HepG2 (cell line): ENCODE data around the gene CARS1. TPM values are rescaled to one million over a fixed set of nuclear protein-coding genes. Genes with fewer than 3 reads are reported as not detected.

ENCODE experiments used
- ATAC-seq: fragments of 200-7000 bp; cut with Tn5 transposase; 3 replicates; pipeline ENCODE4 v1.9.1; 2020; ENCODE audit warnings: mild to moderate bottlenecking, moderate library complexity
- BruUV-seq: library from RNA; stranded (reverse); fragments of 400-500 nt; replicated peaks from 2 replicates; lab custom pipeline; 2021; lab: Mats Ljungman, UMichigan
- CTCF ChIA-PET: fragments of 300-600 bp; formaldehyde crosslinking; extraction: SDS; loops from one replicate; lab custom pipeline; 2021; ENCODE audit warnings: low total read pairs, inconsistent platforms, low intra/inter-chr PET ratio; lab: Yijun Ruan, JAX
- POLR2A ChIA-PET: fragments of 350-600 bp; sonication (Branson Sonifier 250); formaldehyde crosslinking; loops from one replicate; lab custom pipeline; 2020; ENCODE audit warnings: antibody characterized with exemption, inconsistent platforms; lab: Yijun Ruan, JAX
- DNase-seq: peaks from one replicate; pipeline ENCODE4 v3.0.0-alpha.2; 2015; ENCODE audit warnings: low spot score
- FAIRE-seq: peaks from 3 replicates; lab custom pipeline; 2011; peaks lifted over from hg19 to GRCh38; lab: Jason Lieb, UNC
- H2AFZ ChIP-seq: one replicate; pipeline ENCODE4 v1.6.1; 2011; ENCODE audit warnings: low read length, inconsistent platforms
- H3K27ac ChIP-seq: fragments of 300-600 bp; 3 replicates; pipeline ENCODE4 v1.8.0; 2011; ENCODE audit warnings: mixed run types, mild to moderate bottlenecking, mixed read lengths, low read length, inconsistent platforms; ENCODE audit not compliant: insufficient read depth; ENCODE audit errors: extremely low read length
- H3K27me3 ChIP-seq, 2 experiments: fragments of 200-600 bp in 1 of 2; 2 replicates in 1 of 2; 3 replicates in 1 of 2; pipeline versions ENCODE4 v1.6.0 to v1.8.0; 2011; ENCODE audit warnings: low read length in 2 of 2, mild to moderate bottlenecking in 2 of 2, moderate library complexity in 2 of 2, inconsistent platforms in 1 of 2; ENCODE audit not compliant: insufficient read depth in 2 of 2, control insufficient read depth in 1 of 2
- H3K36me3 ChIP-seq, 2 experiments: fragments of 200-600 bp in 1 of 2; replicated peaks in 1 of 2; 2 replicates in 1 of 2; 3 replicates in 1 of 2; pipeline versions ENCODE4 v1.5.1 to v1.8.0; 2011; ENCODE audit warnings: low read length in 2 of 2, inconsistent platforms in 1 of 2; ENCODE audit not compliant: insufficient read depth in 2 of 2, control insufficient read depth in 1 of 2
- H3K4me1 ChIP-seq: 2 replicates; pipeline ENCODE4 v1.5.1; 2012; ENCODE audit warnings: low read length, inconsistent platforms; ENCODE audit not compliant: insufficient read depth
- H3K4me2 ChIP-seq: 2 replicates; pipeline ENCODE4 v1.6.0; 2011; ENCODE audit warnings: low read depth, low read length, inconsistent platforms
- H3K4me3 ChIP-seq, 3 experiments: fragments of 200-600 bp in 1 of 3; sonication (generic), shearing (Covaris generic) in 1 of 3; replicated peaks in 1 of 3; 2 replicates each; pipeline ENCODE4 v1.5.1; 2011 to 2016; ENCODE audit warnings: low read length in 3 of 3, inconsistent platforms in 2 of 3, low read depth in 2 of 3, mild to moderate bottlenecking in 2 of 3, control low read depth in 1 of 3, mixed read lengths in 1 of 3; ENCODE audit not compliant: insufficient read depth in 1 of 3
- H3K79me2 ChIP-seq: one replicate; pipeline ENCODE4 v1.6.1; 2011; ENCODE audit warnings: low read length, inconsistent platforms; ENCODE audit not compliant: insufficient read depth
- H3K9ac ChIP-seq: 2 replicates; pipeline ENCODE4 v1.6.0; 2011; ENCODE audit warnings: mild to moderate bottlenecking, low read depth, low read length, inconsistent platforms; ENCODE audit not compliant: insufficient read depth
- H3K9me3 ChIP-seq: 2 replicates; pipeline ENCODE4 v1.5.1; 2012; ENCODE audit warnings: mild to moderate bottlenecking, low read length
- H4K20me1 ChIP-seq: 2 replicates; pipeline ENCODE4 v1.6.0; 2011; ENCODE audit warnings: inconsistent platforms, mild to moderate bottlenecking, low read length, moderate library complexity; ENCODE audit not compliant: insufficient read depth
- AKAP8 ChIP-seq: sonication (generic); formaldehyde crosslinking; IDR thresholded peaks from 2 replicates; pipeline ENCODE4 v1.5.1; 2020; ENCODE audit warnings: mild to moderate bottlenecking, missing genetic modification reagents
- ATF7-NPFF ChIP-seq: sonication (generic); formaldehyde crosslinking; IDR thresholded peaks from 2 replicates; pipeline ENCODE4 v1.8.1; 2023; ENCODE audit warnings: mild to moderate bottlenecking, low read depth, missing genetic modification reagents, moderate library complexity
- ELF4 ChIP-seq: sonication (generic); formaldehyde crosslinking; IDR thresholded peaks from 2 replicates; pipeline ENCODE4 v1.5.0; 2020; ENCODE audit warnings: missing genetic modification reagents, mild to moderate bottlenecking, moderate library complexity, borderline replicate concordance
- FIP1L1 ChIP-seq: fragments of 200-400 bp; formaldehyde crosslinking; IDR thresholded peaks from 2 replicates; pipeline ENCODE4 v1.6.1; 2018; ENCODE audit warnings: low read depth, mild to moderate bottlenecking, low read length, moderate library complexity, borderline replicate concordance; ENCODE audit not compliant: insufficient read depth
- FOXO1 ChIP-seq: sonication (generic); formaldehyde crosslinking; IDR thresholded peaks from 2 replicates; pipeline ENCODE4 v1.4.0; 2020; ENCODE audit warnings: missing genetic modification reagents
- MXD4 ChIP-seq: IDR thresholded peaks from 2 replicates; pipeline ENCODE4 v1.6.1; 2016; ENCODE audit warnings: mild to moderate bottlenecking, missing biosample characterization, missing genetic modification reagents
- NFYB ChIP-seq: sonication (generic); formaldehyde crosslinking; IDR thresholded peaks from 2 replicates; pipeline ENCODE4 v1.4.0; 2020; ENCODE audit warnings: missing genetic modification reagents
- NR2F1 ChIP-seq, 2 experiments: fragments of 450-650 bp in 1 of 2; formaldehyde crosslinking in 1 of 2; IDR thresholded peaks; 2 replicates each; pipeline versions ENCODE4 v1.5.0 to v1.6.1; 2016 to 2020; ENCODE audit warnings: mild to moderate bottlenecking in 1 of 2, missing compliant biosample characterization in 1 of 2, missing genetic modification reagents in 1 of 2, moderate library complexity in 1 of 2
- NR3C1 ChIP-seq: sonication (generic); formaldehyde crosslinking; IDR thresholded peaks from 2 replicates; pipeline ENCODE4 v1.4.0; 2020; ENCODE audit warnings: missing genetic modification reagents
- POLR2G ChIP-seq: fragments of 200-400 bp; formaldehyde crosslinking; IDR thresholded peaks from 2 replicates; pipeline ENCODE4 v1.6.1; 2018; ENCODE audit warnings: mild to moderate bottlenecking, low read depth, low read length, moderate library complexity
- REL ChIP-seq: sonication (generic); formaldehyde crosslinking; conservative IDR thresholded peaks from 2 replicates; pipeline ENCODE4 v1.8.0; 2022; ENCODE audit warnings: mild to moderate bottlenecking, missing genetic modification reagents, moderate library complexity
- RFX1 ChIP-seq: fragments of 450-650 bp; IDR thresholded peaks from 2 replicates; pipeline ENCODE4 v1.6.1; 2017
- RFX3 ChIP-seq: IDR thresholded peaks from 2 replicates; pipeline ENCODE4 v1.6.1; 2016; ENCODE audit warnings: missing biosample characterization, missing genetic modification reagents
- TBX2 ChIP-seq: sonication (generic); formaldehyde crosslinking; IDR thresholded peaks from 2 replicates; pipeline ENCODE4 v1.5.0; 2020; ENCODE audit warnings: missing genetic modification reagents, mild to moderate bottlenecking, borderline replicate concordance
- ZBTB37 ChIP-seq: sonication (generic); formaldehyde crosslinking; IDR thresholded peaks from 2 replicates; pipeline ENCODE4 v1.4.0; 2020; ENCODE audit warnings: mild to moderate bottlenecking, missing genetic modification reagents
- ZNF136 ChIP-seq: sonication (generic); formaldehyde crosslinking; IDR thresholded peaks from 2 replicates; pipeline ENCODE4 v1.8.1; 2022; ENCODE audit warnings: low read depth, mild to moderate bottlenecking, moderate library complexity, missing genetic modification reagents
- ZNF431 ChIP-seq: sonication (generic); formaldehyde crosslinking; IDR thresholded peaks from 2 replicates; pipeline ENCODE4 v1.9.0; 2022; ENCODE audit warnings: missing genetic modification reagents, low read depth, mild to moderate bottlenecking, borderline replicate concordance
- WGBS: methylation state at CpG from one replicate; pipeline ENCODE4 v1.1.6; 2017; ENCODE audit warnings: low lambda C conversion rate; 5-methylcytosine and 5-hydroxymethylcytosine counted together
- in situ Hi-C: cut with HindIII; loops from 2 replicates; pipeline ENCODE4 v1.10.0; 2017; ENCODE audit warnings: low pct_unique_long_range_greater_than_20kb; ENCODE audit not compliant: extremely low pct_ligation_motif_present
- intact Hi-C: fragments of 100-400 bp; cut with micrococcal nuclease; formaldehyde crosslinking; loops from one replicate; pipeline ENCODE4 v1.10.0; 2022; ENCODE audit not compliant: unreplicated experiment
- polyA plus RNA-seq, 8 experiments: library from polyadenylated mRNA; depleted of rRNA in 3 of 8; stranded (reverse) in 7 of 8; unstranded in 1 of 8; fragments of >200 nt; fragmentation: Illumina TruSeq in 4 of 8; extraction: Trizol in 4 of 8; gene quantifications; 2 replicates each; pipeline versions ENCODE4 v1.2.1 to v1.2.3, GENCODE V29; 2011 to 2016; ENCODE audit warnings: low read depth in 4 of 8, missing spikeins in 1 of 8, mixed read lengths in 1 of 8; ENCODE audit not compliant: insufficient read depth in 1 of 8
- total RNA-seq, 5 experiments: library from RNA; depleted of rRNA; stranded (reverse); fragments of >200 nt; fragmentation: Illumina TruSeq; extraction: Trizol; gene quantifications; 2 replicates each; pipeline ENCODE4 v1.2.3, GENCODE V29; 2016; ENCODE audit warnings: low read depth in 1 of 5
- TF ChIP-seq, protein P1 (sequence below): sonication (generic); formaldehyde crosslinking; conservative IDR thresholded peaks from 2 replicates; pipeline ENCODE4 v1.8.1; 2023; ENCODE audit warnings: missing genetic modification reagents

CARS1 gene
- total and polyA plus RNA-seq, 2 of the 13 experiments (the other 11 are each of a cell fraction or from before 2014, with no cell fraction given) = 33.8 to 47.0 TPM

DNA sequence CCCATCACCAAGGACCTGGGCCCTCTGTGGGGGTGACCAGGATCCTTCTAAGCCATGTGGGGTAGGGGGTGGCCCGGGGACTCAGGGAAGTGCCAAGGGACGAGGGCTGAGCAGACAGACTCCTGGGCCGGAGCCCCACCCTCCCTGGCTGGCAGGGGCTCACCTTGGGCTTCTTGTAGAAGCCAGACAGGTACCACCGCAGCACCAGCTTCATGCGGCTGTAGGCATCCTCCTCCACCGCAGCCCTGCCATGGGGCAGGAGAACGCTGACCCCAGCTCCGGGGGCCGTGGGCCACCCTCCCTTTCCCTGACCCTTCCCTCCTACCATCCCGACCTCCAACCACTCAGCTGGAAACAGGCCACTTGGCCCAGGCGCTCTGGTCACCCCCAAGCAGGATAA, 45.9 kb upstream of the CARS1 start:
- 15% methylated on average over 6 of the region's 11 CpGs for WGBS
- POLR2A ChIA-PET = no interaction called here
- no peak for ATAC-seq
- TF ChIP-seq FOXO1 (CRISPR knock-in tag) = no peak
- TF ChIP-seq, protein P1, sequence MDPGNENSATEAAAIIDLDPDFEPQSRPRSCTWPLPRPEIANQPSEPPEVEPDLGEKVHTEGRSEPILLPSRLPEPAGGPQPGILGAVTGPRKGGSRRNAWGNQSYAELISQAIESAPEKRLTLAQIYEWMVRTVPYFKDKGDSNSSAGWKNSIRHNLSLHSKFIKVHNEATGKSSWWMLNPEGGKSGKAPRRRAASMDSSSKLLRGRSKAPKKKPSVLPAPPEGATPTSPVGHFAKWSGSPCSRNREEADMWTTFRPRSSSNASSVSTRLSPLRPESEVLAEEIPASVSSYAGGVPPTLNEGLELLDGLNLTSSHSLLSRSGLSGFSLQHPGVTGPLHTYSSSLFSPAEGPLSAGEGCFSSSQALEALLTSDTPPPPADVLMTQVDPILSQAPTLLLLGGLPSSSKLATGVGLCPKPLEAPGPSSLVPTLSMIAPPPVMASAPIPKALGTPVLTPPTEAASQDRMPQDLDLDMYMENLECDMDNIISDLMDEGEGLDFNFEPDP (CRISPR knock-in tag) = no peak
- TF ChIP-seq POLR2G = no peak
- no peak for TF ChIP-seq NR2F1 (CRISPR knock-in tag; IDR thresholded peaks at IDR 0.05)
- TF ChIP-seq MXD4 (CRISPR knock-in tag) = no peak
- TF ChIP-seq AKAP8 = no peak
- TF ChIP-seq, all 625 proteins: peak for 0
- Histone ChIP-seq H3K27ac (no peak overlapping the region), H3K9ac (no peak overlapping the region), H3K9me3 (no peaks in the 10 kb centered on the region), H3K27me3 (peaks cover 21 to 80% of the 10 kb centered on the region in 2 experiments), H3K4me2 (no peak overlapping the region), H4K20me1 (no peaks in the 10 kb centered on the region), H3K4me1 (no peaks in the 10 kb centered on the region), H3K36me3 (no peaks in the 10 kb centered on the region), H2AFZ (no peak overlapping the region), H3K4me3 (no peak overlapping the region), H3K79me2 (no peaks in the 10 kb centered on the region)
- in situ Hi-C loops = loop anchor here (10.0 kb wide), 1 partner anchor 112 kb away; the partner anchor contains the start of gene MRGPRG
- no peak for FAIRE-seq
- DNase-seq = no peak
- CTCF ChIA-PET = no interaction called here
- intact Hi-C loops = no loop called here
- no TSS peak for BruUV-seq

GRCh38 chr11:3102641-3102921, 45.4 kb upstream of the CARS1 start:
- no peak overlapping the region for H3K4me2 ChIP-seq
- no peaks in the 10 kb centered on the region for H3K36me3 ChIP-seq
- H3K79me2 ChIP-seq = no peaks in the 10 kb centered on the region
- H2AFZ ChIP-seq = no peak overlapping the region
- DNase-seq (no peak), ATAC-seq (no peak), FAIRE-seq (no peak)
- H3K4me1 ChIP-seq = no peaks in the 10 kb centered on the region
- H3K27ac ChIP-seq = no peak overlapping the region
- WGBS = 23% methylated on average over 3 of the region's 5 CpGs
- intact Hi-C loops = no loop called here
- POLR2A ChIA-PET = no interaction called here
- peaks cover 18 to 75% of the 10 kb centered on the region in 2 experiments for H3K27me3 ChIP-seq
- H4K20me1 ChIP-seq = no peaks in the 10 kb centered on the region
- no peak overlapping the region for H3K4me3 ChIP-seq
- no peak overlapping the region for H3K9ac ChIP-seq
- TF ChIP-seq ELF4 (CRISPR knock-in tag) (no peak), NFYB (no peak), ATF7-NPFF (CRISPR knock-in tag) (no peak), ZNF136 (CRISPR knock-in tag) (no peak), NR3C1 (CRISPR knock-in tag) (no peak), ZBTB37 (CRISPR knock-in tag) (no peak), TBX2 (CRISPR knock-in tag) (no peak), FIP1L1 (no peak), REL (CRISPR knock-in tag) (no peak), ZNF431 (CRISPR knock-in tag) (no peak), RFX1 (no peak), RFX3 (CRISPR knock-in tag) (no peak)
- in situ Hi-C loops = loop anchor here (10.0 kb wide), 1 partner anchor 112 kb away; the partner anchor contains the start of gene MRGPRG
- H3K9me3 ChIP-seq = no peaks in the 10 kb centered on the region
- CTCF ChIA-PET = no interaction called here
- BruUV-seq = no TSS peak
